ENCODE data around the gene ESRRG. TPM values are rescaled to one million over a fixed set of nuclear protein-coding genes. Genes with fewer than 3 reads are reported as not detected.
"Not testable (repeated sequence)": the region's sequence is repeated elsewhere in the genome, so short reads cannot be mapped to it uniquely, and the experiment has no call there.

Gene ESRRG
- total RNA-seq, 1 experiment from 2014 or later, result 0.14 TPM

- DNase-seq (ENCODE audit: low read depth), result peak; percentile 19
Observed at GRCh38 chr1:216576234-216576937, 146.8 kb downstream of the ESRRG start.

DNA sequence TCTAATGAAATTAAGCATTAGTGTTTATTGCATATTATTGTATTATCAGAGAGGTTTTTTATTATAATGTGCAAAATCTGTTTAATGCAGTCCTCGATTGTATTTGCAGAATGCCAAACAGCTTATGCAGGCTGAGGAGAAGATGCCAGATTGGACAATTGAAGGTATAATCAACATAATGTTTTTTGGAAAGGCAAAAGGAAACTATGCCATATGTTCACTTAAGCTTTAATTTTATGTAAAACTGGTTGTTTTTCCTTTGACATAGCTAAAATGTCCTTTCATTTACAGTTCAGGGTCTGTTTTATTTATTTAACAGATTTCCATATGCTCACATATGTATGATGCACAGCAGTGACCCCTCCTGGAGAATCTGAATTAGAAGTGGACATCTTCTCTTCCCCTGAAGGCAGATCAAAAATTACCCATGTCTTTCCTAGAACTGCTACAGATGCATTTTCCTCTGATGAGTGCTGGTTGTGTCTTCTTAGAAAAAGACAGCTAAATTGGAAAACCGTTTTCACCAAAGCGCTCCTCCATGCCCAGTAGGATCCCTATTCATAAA, 156.5 kb downstream of the ESRRG start:
- peak; percentile 11 for DNase-seq (ENCODE audit: low read depth)

- no peak for DNase-seq (ENCODE audit: low read depth)
Observed at GRCh38 chr1:216563087-216563486, 160.1 kb downstream of the ESRRG start.

DNA sequence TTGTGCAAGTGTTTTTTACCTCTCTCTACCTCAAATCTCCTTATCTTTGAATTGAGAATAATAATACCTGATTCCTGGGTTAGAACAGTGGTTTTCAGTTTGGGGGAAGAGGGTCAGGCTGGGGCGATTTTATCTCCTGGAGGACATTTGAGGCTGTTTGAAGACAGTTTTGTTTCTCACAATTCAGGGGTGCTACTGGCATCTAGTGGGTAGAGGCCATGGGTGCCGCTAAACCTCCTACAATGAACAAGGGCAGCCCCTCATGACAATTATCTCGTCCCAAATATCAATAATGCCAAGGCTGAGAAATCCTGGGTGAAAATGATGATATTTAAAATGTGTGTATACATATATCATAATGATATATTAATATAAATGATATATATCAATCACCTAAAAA, 160.8 kb downstream of the ESRRG start:
- no peak for DNase-seq (ENCODE audit: low read depth)

GRCh38 chr1:216560527-216560926, 162.7 kb downstream of the ESRRG start:
- DNase-seq (ENCODE audit: low read depth), result no peak

GRCh38 chr1:216559359-216559758, 163.9 kb downstream of the ESRRG start:
- no peak for DNase-seq (ENCODE audit: low read depth)

GRCh38 chr1:216555653-216556052, 167.6 kb downstream of the ESRRG start:
- DNase-seq (ENCODE audit: low read depth), result no peak

DNA sequence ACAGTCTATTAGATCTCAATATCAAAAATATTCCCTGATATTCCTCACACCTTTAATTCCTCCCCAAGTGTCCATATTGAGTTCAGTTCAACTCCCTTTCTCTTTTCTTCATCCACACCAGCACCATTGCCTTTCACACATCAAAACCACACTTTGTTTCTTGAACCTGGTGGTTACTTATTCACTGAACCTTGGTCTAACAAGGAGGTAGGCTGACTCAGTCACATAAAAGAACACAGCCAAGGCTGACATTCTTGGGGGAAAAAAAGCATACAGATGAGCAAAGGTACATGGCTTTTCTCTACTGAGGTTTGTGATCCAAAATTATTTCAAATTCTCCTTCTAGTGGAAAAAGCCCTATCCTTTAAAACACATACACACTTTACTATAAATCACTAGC, 168.3 kb downstream of the ESRRG start:
- DNase-seq (ENCODE audit: low read depth), result no peak

DNA sequence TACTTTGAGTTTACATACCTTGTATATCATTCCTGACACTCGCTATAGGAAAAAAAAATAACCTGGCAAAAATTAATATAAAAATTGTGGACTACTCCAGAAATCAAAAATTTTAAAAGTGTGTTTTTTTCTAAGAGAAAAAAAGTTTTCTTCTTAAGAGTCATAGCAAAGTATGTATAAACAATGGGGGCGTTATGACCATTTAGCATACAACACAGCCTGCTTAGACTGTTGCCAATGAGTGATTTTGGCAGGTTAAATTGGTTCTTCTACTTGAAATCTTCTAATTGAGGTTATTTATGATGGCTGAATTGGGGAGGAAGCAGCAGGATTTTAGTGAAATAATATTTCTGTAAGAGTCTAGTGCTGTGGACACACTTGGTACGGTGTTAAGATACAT, 169.5 kb downstream of the ESRRG start:
- no peak for DNase-seq (ENCODE audit: low read depth)

DNA sequence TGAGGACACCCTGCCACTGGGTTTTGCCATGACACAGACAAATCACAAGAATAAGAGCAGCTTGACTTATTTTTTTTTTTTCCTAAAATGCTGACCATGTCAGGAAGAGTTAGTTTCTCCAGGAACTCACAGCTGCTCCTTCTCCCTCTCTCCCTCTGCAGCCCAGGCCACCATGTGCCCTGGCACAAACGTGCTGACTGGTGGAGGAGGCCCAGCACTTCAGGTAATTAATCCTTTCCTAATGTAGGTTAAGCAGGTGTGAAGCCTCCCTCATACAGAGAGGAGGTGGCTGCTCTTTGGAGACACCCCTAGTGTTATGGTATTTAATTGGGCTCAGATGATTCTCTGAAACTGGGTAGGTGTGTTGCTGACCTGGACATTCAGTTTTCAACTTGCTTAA, 170.2 kb downstream of the ESRRG start:
- no peak for DNase-seq (ENCODE audit: low read depth)

GRCh38 chr1:216549796-216550195, 173.4 kb downstream of the ESRRG start:
- DNase-seq (ENCODE audit: low read depth), result no peak

GRCh38 chr1:216542741-216543140, 180.5 kb downstream of the ESRRG start:
- DNase-seq (ENCODE audit: low read depth), result no peak

- DNase-seq (ENCODE audit: low read depth), result no peak
Observed at GRCh38 chr1:216542263-216542662, 181.0 kb downstream of the ESRRG start.

DNA sequence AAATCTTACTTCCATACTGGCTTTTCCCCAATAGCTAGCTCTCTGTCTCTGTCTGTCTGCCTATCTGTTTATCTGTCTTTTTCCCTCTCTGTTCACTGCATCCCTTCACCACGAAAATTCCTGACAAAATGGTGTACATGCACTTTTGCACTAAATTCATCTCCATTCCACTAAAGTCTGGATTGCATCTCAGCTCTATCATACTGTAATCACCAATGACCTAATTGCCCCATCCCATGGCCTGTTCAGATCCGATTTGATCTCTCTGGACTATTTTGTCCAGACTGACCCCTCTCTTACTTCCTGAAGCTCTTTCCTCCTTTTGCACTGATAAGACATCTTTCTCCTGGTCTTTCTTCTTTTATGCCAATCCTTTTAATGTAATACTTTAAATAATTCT, 187.5 kb downstream of the ESRRG start:
- DNase-seq (ENCODE audit: low read depth), result no peak

DNA sequence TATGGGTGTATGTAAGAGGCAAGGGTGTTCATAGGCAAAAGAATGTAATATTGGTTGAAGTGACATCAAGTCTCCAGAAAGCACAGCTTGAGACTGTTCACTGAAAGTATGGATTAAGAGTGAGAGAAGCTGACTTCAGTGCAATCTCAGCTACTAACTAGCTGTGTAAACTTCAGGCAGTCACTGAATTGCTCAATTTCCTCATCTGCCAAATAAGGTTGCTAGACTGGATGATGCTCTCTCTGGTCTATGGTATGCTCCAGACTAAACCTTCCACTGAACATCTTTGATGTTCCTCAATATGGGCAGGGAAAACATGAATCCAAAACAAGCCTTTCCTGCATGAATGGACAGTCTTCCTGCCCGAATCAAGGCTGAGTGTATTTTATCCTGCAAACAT, 188.2 kb downstream of the ESRRG start:
- no peak for DNase-seq (ENCODE audit: low read depth)

GRCh38 chr1:216533776-216534175, 189.5 kb downstream of the ESRRG start:
- DNase-seq (ENCODE audit: low read depth), result no peak

GRCh38 chr1:216532251-216532798, 190.9 kb downstream of the ESRRG start:
- DNase-seq (ENCODE audit: low read depth), result no peak

DNA sequence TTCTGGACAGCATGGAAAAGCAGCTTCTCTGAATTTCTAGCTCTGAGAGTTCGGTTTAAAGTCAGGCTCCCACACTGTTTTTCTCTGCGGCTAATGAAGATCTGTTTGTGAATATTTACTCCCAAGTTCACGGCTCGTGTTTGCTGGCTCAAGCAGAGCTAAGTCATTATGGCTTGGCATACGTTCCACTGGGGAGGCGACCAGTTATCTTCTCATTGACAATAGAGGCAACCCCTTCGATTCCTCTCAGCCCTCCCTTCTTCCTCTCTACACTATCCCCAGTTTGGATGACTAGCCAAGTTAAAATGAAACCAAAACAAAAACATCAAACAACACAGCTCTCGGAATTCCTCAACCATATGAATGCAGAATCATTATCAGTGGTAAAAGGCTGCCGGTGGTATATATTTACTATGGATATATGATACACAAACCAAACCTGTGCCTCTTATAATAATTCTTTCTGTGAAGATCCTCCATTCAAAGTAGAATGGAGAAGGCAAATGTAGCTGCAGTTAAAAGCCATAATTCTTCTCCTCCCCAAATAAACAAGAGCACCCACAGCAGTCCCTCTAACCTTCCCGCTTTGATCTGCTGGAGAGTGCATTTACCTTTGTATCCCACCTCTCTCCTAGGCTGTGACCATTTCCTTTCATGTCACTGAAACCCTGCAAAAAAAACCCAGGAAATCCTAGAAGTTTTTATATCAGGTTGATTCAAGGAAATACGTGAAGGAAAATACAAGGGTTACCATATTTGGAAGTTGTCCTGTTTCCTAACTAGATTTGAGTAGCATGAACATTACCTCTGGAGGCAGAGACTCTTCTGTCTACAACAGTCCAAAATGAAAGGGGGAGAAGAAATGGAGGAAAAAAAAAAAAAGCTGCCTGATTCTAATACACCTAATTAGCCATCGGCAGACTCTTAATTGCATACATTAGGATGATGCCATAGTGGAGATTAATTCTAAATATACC, 191.7 kb downstream of the ESRRG start:
- DNase-seq (ENCODE audit: low read depth), result peak; percentile 35

- not testable (repeated sequence) for DNase-seq (ENCODE audit: low read depth)
Observed at GRCh38 chr1:216529851-216530250, 193.4 kb downstream of the ESRRG start.

- DNase-seq (ENCODE audit: low read depth), result no peak
Observed at GRCh38 chr1:216528816-216529215, 194.4 kb downstream of the ESRRG start.

- DNase-seq (ENCODE audit: low read depth), result no peak
Observed at GRCh38 chr1:216523449-216524190, 199.6 kb downstream of the ESRRG start.

Measured in HT1080 (cell line).